PFSK-1 (cell line): Measurements from ENCODE around the gene ZDHHC9.

Source experiments
- FOXP2 ChIP-seq: optimal IDR thresholded peaks from 2 replicates; pipeline ENCODE3; 2011; ENCODE audit warnings: borderline replicate concordance, control low read depth, inconsistent platforms; ENCODE audit not compliant: insufficient read depth; ENCODE audit errors: extremely low read length, extremely low read depth
- POLR2AphosphoS5 ChIP-seq: IDR thresholded peaks from 2 replicates; pipeline ENCODE4 v1.6.1; 2012; ENCODE audit warnings: low read depth, mild to moderate bottlenecking, control low read depth, low read length, moderate library complexity
- REST ChIP-seq, 2 experiments: IDR thresholded peaks; 2 replicates each; pipeline versions ENCODE4 v1.6.1 to v1.8.0; 2011 to 2012; ENCODE audit warnings: low read depth in 2 of 2, low read length in 2 of 2, control low read depth in 1 of 2, inconsistent platforms in 1 of 2, mild to moderate bottlenecking in 1 of 2, moderate library complexity in 1 of 2; ENCODE audit not compliant: insufficient read depth in 1 of 2
- SIN3A ChIP-seq: IDR thresholded peaks from 2 replicates; pipeline ENCODE4 v1.6.1; 2012; ENCODE audit warnings: mild to moderate bottlenecking, low read length, moderate library complexity, borderline replicate concordance; ENCODE audit not compliant: insufficient read depth
- TAF1 ChIP-seq: IDR thresholded peaks from 2 replicates; pipeline ENCODE4 v1.6.1; 2012; ENCODE audit warnings: low read length, control low read depth, borderline replicate concordance; ENCODE audit not compliant: insufficient read depth

Gene ZDHHC9

GRCh38 chrX:129759576-129760061 lies 84.1 kb downstream of the ZDHHC9 start:
- no peak for TF ChIP-seq TAF1
- TF ChIP-seq SIN3A = no peak
- no peak for TF ChIP-seq REST (IDR thresholded peaks at IDR 0.05; ENCODE audit: insufficient read depth in 1 of 2, low read depth in 2 of 2, low read length in 2 of 2)
- no peak for TF ChIP-seq POLR2AphosphoS5
- TF ChIP-seq FOXP2 = peak; percentile 13

- TF ChIP-seq SIN3A (no peak), POLR2AphosphoS5 (no peak), TAF1 (no peak), FOXP2 (no peak), REST (IDR thresholded peaks at IDR 0.05; ENCODE audit: insufficient read depth in 1 of 2, low read depth in 2 of 2, low read length in 2 of 2) (no peak)
These were observed 87.7 kb downstream of the ZDHHC9 start for GRCh38 chrX:129755779-129756650.

GRCh38 chrX:129754056-129755024 lies 89.3 kb downstream of the ZDHHC9 start:
- no peak for TF ChIP-seq FOXP2
- TF ChIP-seq POLR2AphosphoS5 = no peak
- no peak for TF ChIP-seq SIN3A
- TF ChIP-seq REST (IDR thresholded peaks at IDR 0.05; ENCODE audit: insufficient read depth in 1 of 2, low read depth in 2 of 2, low read length in 2 of 2) = no peak
- TF ChIP-seq TAF1 = no peak
